HG03342 (cell line): Measurements from ENCODE around the gene SERPINC1.
"Not testable (repeated sequence)": the region's sequence is repeated elsewhere in the genome, so short reads cannot be mapped to it uniquely, and the experiment has no call there.

Experiments
- ATAC-seq: cut with Tn5 transposase; IDR thresholded peaks from one replicate; pipeline ENCODE4 v1.9.1; 2021; ENCODE audit warnings: mild to moderate bottlenecking, moderate library complexity; ENCODE audit not compliant: unreplicated experiment

Gene SERPINC1

GRCh38 chr1:173917149-173917548 lies at the start of gene SERPINC1:
TSS of gene SERPINC1 (minus strand) at chr1:173917327. CDS start at chr1:173917259, 68 bp downstream.
- no peak for ATAC-seq

GRCh38 chr1:173965896-173966295 lies 48.8 kb upstream of the SERPINC1 start:
- ATAC-seq = not testable (repeated sequence)

- ATAC-seq = no peak
Observed at GRCh38 chr1:173963477-173963876, 46.4 kb upstream of the SERPINC1 start.

- no peak for ATAC-seq
Observed at GRCh38 chr1:173960625-173961024, 43.5 kb upstream of the SERPINC1 start.

GRCh38 chr1:173954179-173954578 lies 37.1 kb upstream of the SERPINC1 start:
- ATAC-seq = no peak

GRCh38 chr1:173948594-173948993 lies 31.5 kb upstream of the SERPINC1 start:
- ATAC-seq = no peak

- no peak for ATAC-seq
Observed at GRCh38 chr1:173946380-173946921, 29.3 kb upstream of the SERPINC1 start.

- ATAC-seq = no peak
Observed at GRCh38 chr1:173937062-173937461, 19.9 kb upstream of the SERPINC1 start.

- ATAC-seq = no peak
Observed at GRCh38 chr1:173934440-173934839, 17.3 kb upstream of the SERPINC1 start.

- ATAC-seq = not testable (repeated sequence)
Observed at GRCh38 chr1:173930541-173930940, 13.4 kb upstream of the SERPINC1 start.

- ATAC-seq = no peak
Observed at GRCh38 chr1:173925306-173926242, 8.4 kb upstream of the SERPINC1 start.

- no peak for ATAC-seq
Observed at GRCh38 chr1:173920861-173921260, 3.7 kb upstream of the SERPINC1 start.

GRCh38 chr1:173917635-173918493 lies 737 bp upstream of the SERPINC1 start:
- no peak for ATAC-seq

GRCh38 chr1:173916667-173917066 lies 460 bp downstream of the SERPINC1 start:
- ATAC-seq = no peak

GRCh38 chr1:173915596-173915995 lies 1.5 kb downstream of the SERPINC1 start:
- ATAC-seq = no peak

GRCh38 chr1:173914366-173914871 lies 2.7 kb downstream of the SERPINC1 start:
- ATAC-seq = no peak

GRCh38 chr1:173913111-173913510 lies 4.0 kb downstream of the SERPINC1 start:
- no peak for ATAC-seq

- no peak for ATAC-seq
Observed at GRCh38 chr1:173903827-173904531, 13.1 kb downstream of the SERPINC1 start.

GRCh38 chr1:173900992-173901391 lies 16.1 kb downstream of the SERPINC1 start:
- ATAC-seq = no peak

- no peak for ATAC-seq
Observed at GRCh38 chr1:173900427-173900826, 16.7 kb downstream of the SERPINC1 start.
